Immature natural killer cell (primary cell): ENCODE data around the gene C4orf50. TPM values are rescaled to one million over a fixed set of nuclear protein-coding genes. Genes with fewer than 3 reads are reported as not detected.

ENCODE experiments used
- DNase-seq, 3 donors: peaks; one replicate each; pipeline ENCODE4 v3.0.0; 2022; ENCODE audit warnings: mixed read lengths in 1 of 3
- H3K27ac Mint-ChIP-seq, 6 donors: one replicate each; pipeline ENCODE4 v1.8.0; 2020; ENCODE audit warnings: mixed read lengths in 6 of 6, mild to moderate bottlenecking in 5 of 6, inconsistent platforms in 4 of 6, moderate library complexity in 3 of 6
- H3K27me3 Mint-ChIP-seq, 3 donors: one replicate each; pipeline ENCODE4 v1.8.0; 2020 to 2021; ENCODE audit warnings: low read depth in 3 of 3, mild to moderate bottlenecking in 3 of 3, mixed read lengths in 3 of 3, moderate library complexity in 3 of 3, inconsistent platforms in 1 of 3
- H3K36me3 Mint-ChIP-seq, 3 donors: one replicate each; pipeline ENCODE4 v1.8.0; 2020; ENCODE audit warnings: mixed read lengths in 3 of 3, inconsistent platforms in 2 of 3, mild to moderate bottlenecking in 2 of 3
- H3K4me1 Mint-ChIP-seq, 2 donors: one replicate each; pipeline ENCODE4 v1.8.0; 2020; ENCODE audit warnings: inconsistent platforms in 2 of 2, mild to moderate bottlenecking in 2 of 2, mixed read lengths in 2 of 2, moderate library complexity in 1 of 2
- H3K4me3 Mint-ChIP-seq, 5 donors: one replicate each; pipeline ENCODE4 v1.8.0; 2020; ENCODE audit warnings: mild to moderate bottlenecking in 5 of 5, mixed read lengths in 5 of 5, inconsistent platforms in 3 of 5, moderate library complexity in 3 of 5
- H3K9me3 Mint-ChIP-seq, 6 donors: one replicate each; pipeline ENCODE4 v1.8.0; 2020; ENCODE audit warnings: mild to moderate bottlenecking in 6 of 6, mixed read lengths in 6 of 6, inconsistent platforms in 4 of 6, moderate library complexity in 3 of 6
- polyA plus RNA-seq, 3 donors: library from polyadenylated mRNA; unstranded; fragments of 300-500 nt; fragmentation: Illumina TruSeq; gene quantifications; one replicate each; pipeline ENCODE4 v1.2.3, GENCODE V29; 2021

Gene C4orf50
- polyA plus RNA-seq, 3 donors from 2014 or later: 0.04 TPM; not detected in 2

DNA sequence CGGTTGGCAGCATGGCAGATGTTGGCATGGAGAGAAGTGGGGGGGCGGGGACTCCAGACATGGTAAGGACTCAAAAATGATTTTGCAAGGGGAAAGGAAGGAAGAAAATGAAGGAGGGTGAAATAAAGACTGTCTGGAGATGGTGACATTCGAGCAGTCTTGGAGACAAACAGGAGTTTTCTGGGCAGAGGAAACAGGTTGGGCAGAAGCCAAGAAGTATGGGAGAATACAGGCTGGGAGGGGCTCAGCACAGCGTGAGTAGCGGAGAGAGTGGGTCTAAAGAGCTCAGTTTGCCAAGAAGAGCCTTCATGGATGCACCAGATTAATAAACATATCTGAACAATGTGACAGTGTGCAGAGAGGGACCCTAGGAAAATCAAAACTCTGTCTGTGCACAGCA, 112.0 kb downstream of the C4orf50 start:
- peaks cover 5 to 6% (median 6%) of the 10 kb centered on the region in 3 donors for H3K27me3 Mint-ChIP-seq
- H3K9me3 Mint-ChIP-seq: peaks cover 2 to 28% (median 6%) of the 10 kb centered on the region in 6 donors
- H3K36me3 Mint-ChIP-seq: peaks cover 0 to 7% (median 0%) of the 10 kb centered on the region in 3 donors

DNA sequence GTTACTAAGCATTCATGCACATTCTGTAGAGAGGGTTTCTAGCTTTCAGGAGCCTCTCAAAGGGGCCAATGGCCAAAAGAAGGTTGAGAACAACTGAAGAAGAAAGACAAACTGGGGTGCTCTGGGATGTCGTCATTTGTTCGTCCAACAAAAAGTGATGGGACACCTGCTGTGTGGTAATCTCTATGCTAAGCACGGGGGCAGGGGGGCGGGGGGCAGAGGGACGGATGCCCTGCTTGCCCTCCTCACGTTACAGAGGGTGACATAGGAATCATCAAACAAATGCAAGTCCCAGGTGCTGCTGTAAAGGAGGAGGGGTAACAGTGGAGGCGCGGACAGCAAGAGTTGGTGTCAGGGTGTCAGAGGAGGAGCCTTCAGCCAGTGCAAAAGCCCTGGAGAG, 112.5 kb downstream of the C4orf50 start:
- Mint-ChIP-seq H3K27me3 (peaks cover 5 to 7% (median 6%) of the 10 kb centered on the region in 3 donors), H3K9me3 (peaks cover 2 to 28% (median 6%) of the 10 kb centered on the region in 6 donors), H3K27ac (no peak overlapping the region), H3K4me1 (no peaks in the 10 kb centered on the region), H3K36me3 (peaks cover 0 to 7% (median 0%) of the 10 kb centered on the region in 3 donors), H3K4me3 (no peak overlapping the region)
- no peak for DNase-seq

More for the DNA sequence above, 112.0 kb downstream of the C4orf50 start:
- H3K4me3 Mint-ChIP-seq: no peak overlapping the region
- no peak for DNase-seq
- no peaks in the 10 kb centered on the region for H3K4me1 Mint-ChIP-seq
- H3K27ac Mint-ChIP-seq: no peak overlapping the region

DNA sequence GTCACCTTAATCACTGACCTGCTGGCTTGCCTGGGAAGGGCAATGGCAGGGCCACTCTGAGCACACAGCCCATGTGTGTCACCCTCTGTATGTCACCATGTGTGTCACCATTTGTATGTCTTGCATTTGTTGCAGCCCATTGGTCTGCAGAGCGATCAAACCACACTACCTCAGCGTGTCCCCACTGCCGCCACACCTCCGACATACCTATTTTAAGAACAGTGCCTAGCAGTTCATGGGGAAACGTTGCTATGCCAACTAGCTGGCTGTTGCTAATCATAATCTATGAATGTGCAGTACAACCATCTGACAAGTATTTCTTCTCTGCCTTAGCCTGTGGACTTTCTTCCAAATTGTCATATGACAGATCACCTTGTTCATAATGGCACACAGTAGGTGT, 117.4 kb downstream of the C4orf50 start:
- H3K4me3 Mint-ChIP-seq: no peak overlapping the region
- H3K4me1 Mint-ChIP-seq: no peaks in the 10 kb centered on the region
- H3K27ac Mint-ChIP-seq: no peak overlapping the region
- H3K9me3 Mint-ChIP-seq: peaks cover 0 to 4% (median 0%) of the 10 kb centered on the region in 6 donors
- H3K27me3 Mint-ChIP-seq: peaks cover 2 to 10% (median 2%) of the 10 kb centered on the region in 3 donors
- no peak for DNase-seq
- H3K36me3 Mint-ChIP-seq: peaks cover 0 to 6% (median 0%) of the 10 kb centered on the region in 3 donors

DNA sequence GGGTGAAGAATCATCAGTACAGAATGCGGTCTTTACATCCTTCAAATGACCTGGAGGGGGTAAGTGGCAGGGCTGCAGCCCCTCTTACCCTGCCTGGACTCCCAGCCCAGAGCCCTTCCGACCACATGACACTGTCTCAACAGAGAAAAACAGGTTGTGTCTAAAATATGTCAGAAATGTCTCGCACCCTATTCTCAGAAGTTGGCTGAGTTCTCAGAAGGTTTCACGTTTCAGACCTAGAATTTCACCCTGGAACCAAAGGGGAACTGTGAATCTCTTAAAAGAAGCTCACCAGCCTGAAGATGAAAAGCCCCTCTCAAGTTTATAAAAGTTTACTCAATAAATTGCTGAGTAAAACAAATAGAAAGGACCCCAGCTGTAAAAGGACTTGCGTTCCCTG, 118.3 kb downstream of the C4orf50 start:
- no peaks in the 10 kb centered on the region for H3K4me1 Mint-ChIP-seq
- H3K4me3 Mint-ChIP-seq: no peak overlapping the region
- no peak for DNase-seq
- peaks cover 0 to 6% (median 0%) of the 10 kb centered on the region in 3 donors for H3K36me3 Mint-ChIP-seq
- peaks cover 0 to 10% (median 4%) of the 10 kb centered on the region in 3 donors for H3K27me3 Mint-ChIP-seq
- peaks cover 0 to 4% (median 0%) of the 10 kb centered on the region in 6 donors for H3K9me3 Mint-ChIP-seq
- no peak overlapping the region for H3K27ac Mint-ChIP-seq

DNA sequence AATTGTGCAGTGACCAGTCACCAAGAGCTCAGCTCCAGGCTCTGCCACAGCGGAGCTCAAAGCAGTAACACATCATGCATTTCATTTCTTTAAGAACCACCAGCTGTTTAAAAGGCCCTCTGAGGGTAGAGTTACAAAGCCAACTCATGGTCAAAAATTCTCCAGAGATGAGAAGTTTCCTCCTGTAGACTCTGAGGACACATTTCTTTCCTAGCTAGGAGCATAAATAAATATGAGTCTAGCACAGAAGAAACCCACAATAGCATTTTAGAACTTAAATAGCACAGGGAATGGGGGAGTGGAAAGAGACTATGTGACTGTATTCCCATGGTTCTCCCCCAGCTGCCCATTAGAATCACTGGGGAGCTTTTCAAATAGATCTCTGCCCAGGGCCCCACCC, 118.8 kb downstream of the C4orf50 start:
- Mint-ChIP-seq H3K27me3 (peaks cover 2 to 10% (median 7%) of the 10 kb centered on the region in 3 donors), H3K4me1 (no peaks in the 10 kb centered on the region), H3K4me3 (no peak overlapping the region), H3K9me3 (peaks cover 0 to 4% (median 0%) of the 10 kb centered on the region in 6 donors), H3K36me3 (peaks cover 0 to 6% (median 0%) of the 10 kb centered on the region in 3 donors), H3K27ac (no peak overlapping the region)
- DNase-seq: no peak

DNA sequence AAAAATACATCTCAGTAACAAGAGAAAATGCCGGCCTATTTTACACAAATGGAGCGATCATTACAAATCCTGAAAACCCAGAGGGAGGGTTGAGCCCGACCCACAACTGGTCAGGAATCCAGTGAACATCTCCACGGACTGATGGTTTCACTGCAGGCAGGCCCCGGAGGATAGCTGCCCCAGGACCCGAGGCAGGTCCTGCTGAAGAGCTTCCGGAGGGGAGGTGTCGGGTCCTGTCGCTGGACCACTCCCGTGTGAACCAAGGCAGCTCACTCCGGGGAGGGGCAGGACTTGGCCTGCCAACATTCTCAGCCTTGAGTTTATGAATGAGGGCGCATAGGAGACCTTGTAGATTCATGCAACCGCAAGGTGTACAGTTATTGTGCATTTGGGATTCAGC, 120.6 kb downstream of the C4orf50 start:
- Mint-ChIP-seq H3K36me3 (peaks cover 0 to 3% (median 0%) of the 10 kb centered on the region in 3 donors), H3K27me3 (peaks cover 10 to 16% (median 11%) of the 10 kb centered on the region in 3 donors), H3K4me3 (no peak overlapping the region), H3K27ac (no peak overlapping the region), H3K4me1 (peaks cover 3 to 5% of the 10 kb centered on the region in 2 donors), H3K9me3 (peaks cover 0 to 4% (median 0%) of the 10 kb centered on the region in 6 donors)
- no peak for DNase-seq

DNA sequence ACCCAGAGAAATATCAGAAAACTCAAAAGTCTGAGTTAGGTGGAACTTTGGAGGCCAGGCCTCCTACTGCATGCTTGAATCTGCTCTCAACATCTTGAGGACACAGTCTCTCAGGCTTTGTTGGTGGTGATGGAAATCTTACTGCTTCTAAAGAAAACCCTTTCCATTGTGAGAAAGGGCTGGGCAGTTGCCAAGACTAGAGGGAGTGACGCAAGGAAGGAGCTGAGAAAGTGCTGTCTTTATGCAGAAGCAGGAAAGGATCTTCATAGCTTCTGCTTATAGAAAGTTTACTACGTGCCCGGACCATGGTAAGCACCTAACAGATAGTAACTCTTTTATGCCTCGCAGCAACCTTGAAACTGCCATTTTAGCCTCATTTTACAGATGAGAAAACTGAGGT, 122.9 kb downstream of the C4orf50 start:
- Mint-ChIP-seq H3K27me3 (peaks cover 13 to 25% (median 22%) of the 10 kb centered on the region in 3 donors), H3K36me3 (peaks cover 0 to 3% (median 0%) of the 10 kb centered on the region in 3 donors), H3K4me3 (no peak overlapping the region), H3K27ac (no peak overlapping the region), H3K4me1 (peaks cover 5 to 9% of the 10 kb centered on the region in 2 donors), H3K9me3 (peaks cover 0 to 4% (median 0%) of the 10 kb centered on the region in 6 donors)
- no peak for DNase-seq

DNA sequence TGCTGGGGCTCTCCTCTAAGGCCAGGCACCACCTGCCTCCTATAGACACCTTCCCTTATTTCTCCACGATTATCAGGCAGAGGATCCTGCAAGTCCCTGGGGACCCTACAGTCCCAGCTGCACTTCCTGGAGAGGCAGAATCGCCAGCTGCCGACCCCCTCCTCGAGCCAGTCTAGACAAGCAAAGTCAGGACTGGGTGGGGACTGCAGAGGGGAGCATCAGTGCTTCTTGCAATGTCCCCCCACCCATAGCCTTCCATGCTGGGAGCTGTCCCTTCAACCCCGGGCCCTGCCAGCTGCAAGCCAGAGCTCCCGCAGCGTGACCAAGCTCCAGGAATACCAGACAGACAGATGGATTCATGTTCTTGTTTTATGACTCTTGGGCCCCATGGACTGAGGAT, 124.0 kb downstream of the C4orf50 start:
- peaks cover 16 to 28% (median 27%) of the 10 kb centered on the region in 3 donors for H3K27me3 Mint-ChIP-seq
- H3K27ac Mint-ChIP-seq: no peak overlapping the region
- H3K4me3 Mint-ChIP-seq: no peak overlapping the region
- peaks cover 5 to 11% of the 10 kb centered on the region in 2 donors for H3K4me1 Mint-ChIP-seq
- no peak for DNase-seq
- peaks cover 0 to 4% (median 0%) of the 10 kb centered on the region in 6 donors for H3K9me3 Mint-ChIP-seq
- peaks cover 0 to 3% (median 0%) of the 10 kb centered on the region in 3 donors for H3K36me3 Mint-ChIP-seq

DNA sequence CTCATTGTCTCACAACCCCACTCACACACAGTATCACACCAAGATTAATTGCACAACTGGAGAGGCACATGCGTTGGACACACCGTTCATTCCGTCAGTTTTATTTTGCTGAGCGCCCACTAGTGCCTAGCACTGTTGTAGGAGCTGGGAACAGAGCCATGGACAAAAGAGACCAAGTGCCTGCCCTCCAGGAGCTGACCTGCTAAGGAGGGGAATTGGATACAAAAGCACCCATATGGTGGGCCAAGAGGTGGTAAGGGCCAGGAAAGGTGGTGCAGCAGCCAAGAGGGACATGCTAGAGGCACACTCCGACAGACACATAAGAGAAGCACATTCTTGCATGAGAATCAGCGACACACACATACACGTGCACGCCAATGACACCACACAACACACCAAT, 124.6 kb downstream of the C4orf50 start:
- peak overlapping the region in 1 of 5 donors; percentile 59 for H3K4me3 Mint-ChIP-seq

DNA sequence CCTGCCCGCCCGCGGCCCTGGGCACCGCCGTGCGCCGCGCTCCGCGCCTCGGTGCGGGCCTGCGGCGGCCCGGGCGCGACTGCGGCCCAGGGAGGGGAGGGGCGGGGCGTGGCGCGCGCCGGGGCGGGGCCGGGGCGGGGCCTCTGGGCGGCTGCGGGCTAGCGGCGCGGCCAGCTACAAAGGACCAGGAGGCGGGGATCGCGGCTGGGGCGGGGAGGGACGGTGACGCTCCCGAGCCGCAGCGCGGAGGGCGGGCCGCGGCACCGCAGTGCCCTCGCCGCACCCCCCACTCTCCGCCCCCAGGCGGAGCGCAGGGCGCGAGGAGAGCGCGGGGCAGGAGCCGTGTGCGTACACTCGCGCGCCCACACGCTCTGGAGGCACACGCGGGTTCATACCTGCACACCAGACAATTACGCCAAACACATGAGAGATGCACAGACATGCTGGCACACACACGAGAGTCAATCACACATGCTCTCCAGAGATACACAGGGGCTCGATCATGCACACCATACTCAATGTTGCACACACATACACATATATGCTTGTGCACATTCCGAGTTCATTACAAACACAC, 125.1 kb downstream of the C4orf50 start, which contains the start of gene CRMP1:
Gene CRMP1 (minus strand): TSS at position 83 of the 577 bp plus-strand sequence. CDS start 117 bp downstream, outside the sequence.
- Mint-ChIP-seq H3K4me3 (peak within 1 kb of the TSS in 1 of 5 donors; percentile 59), H3K4me1 (peaks cover 5 to 11% of the 10 kb centered on the region in 2 donors), H3K27me3 (peaks cover 19 to 30% (median 30%) of the 10 kb centered on the region in 3 donors), H3K27ac (no peak within 1 kb of the TSS), H3K9me3 (peaks cover 0 to 4% (median 0%) of the 10 kb centered on the region in 6 donors), H3K36me3 (peaks cover 0 to 3% (median 0%) of the 10 kb centered on the region in 3 donors)
- DNase-seq: no peak

More for the DNA sequence above, 124.6 kb downstream of the C4orf50 start:
- H3K27ac Mint-ChIP-seq: no peak overlapping the region
- DNase-seq: no peak
- H3K9me3 Mint-ChIP-seq: peaks cover 0 to 4% (median 0%) of the 10 kb centered on the region in 6 donors
- peaks cover 0 to 3% (median 0%) of the 10 kb centered on the region in 3 donors for H3K36me3 Mint-ChIP-seq
- H3K27me3 Mint-ChIP-seq: peaks cover 19 to 30% (median 30%) of the 10 kb centered on the region in 3 donors
- H3K4me1 Mint-ChIP-seq: peaks cover 5 to 11% of the 10 kb centered on the region in 2 donors

DNA sequence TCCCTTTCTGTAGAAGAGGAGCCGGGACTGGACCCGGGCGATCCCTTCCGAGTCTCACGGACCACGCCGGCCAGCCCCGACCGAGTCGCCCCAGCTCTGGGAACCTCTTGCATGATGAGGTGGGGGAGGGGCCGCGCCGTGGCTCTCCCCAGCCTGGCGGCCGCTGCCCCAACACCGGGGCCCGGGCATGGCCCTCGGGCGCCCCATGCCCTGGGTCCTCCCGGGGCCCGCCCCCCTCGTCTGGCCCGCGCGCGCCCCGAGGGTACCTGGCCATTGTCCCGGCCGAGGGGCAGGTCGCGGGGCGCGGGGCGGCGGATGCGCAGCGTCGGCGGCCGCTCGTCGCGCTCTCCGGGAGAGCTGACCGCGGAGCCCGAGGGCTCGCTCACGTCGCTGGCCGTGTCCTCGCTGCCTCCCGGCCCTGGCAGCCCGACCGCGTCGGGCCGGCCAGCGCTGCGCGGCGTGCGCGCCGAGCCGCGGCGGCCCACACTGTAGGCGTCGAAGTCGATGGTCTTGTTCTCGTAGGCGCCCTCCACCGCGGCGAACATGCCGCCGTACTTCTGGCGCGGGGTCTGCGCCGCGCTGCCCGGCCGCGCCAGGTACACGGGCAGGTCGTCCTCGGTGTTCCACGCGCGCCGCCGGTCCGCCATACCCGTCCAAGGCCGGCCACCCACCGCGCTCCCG, 125.8 kb downstream of the C4orf50 start:
- DNase-seq: no peak
- Mint-ChIP-seq H3K4me1 (peaks cover 5 to 11% of the 10 kb centered on the region in 2 donors), H3K4me3 (no peak overlapping the region), H3K36me3 (peaks cover 0 to 3% (median 0%) of the 10 kb centered on the region in 3 donors), H3K27ac (no peak overlapping the region), H3K27me3 (peaks cover 19 to 30% (median 30%) of the 10 kb centered on the region in 3 donors), H3K9me3 (peaks cover 0 to 4% (median 0%) of the 10 kb centered on the region in 6 donors)

DNA sequence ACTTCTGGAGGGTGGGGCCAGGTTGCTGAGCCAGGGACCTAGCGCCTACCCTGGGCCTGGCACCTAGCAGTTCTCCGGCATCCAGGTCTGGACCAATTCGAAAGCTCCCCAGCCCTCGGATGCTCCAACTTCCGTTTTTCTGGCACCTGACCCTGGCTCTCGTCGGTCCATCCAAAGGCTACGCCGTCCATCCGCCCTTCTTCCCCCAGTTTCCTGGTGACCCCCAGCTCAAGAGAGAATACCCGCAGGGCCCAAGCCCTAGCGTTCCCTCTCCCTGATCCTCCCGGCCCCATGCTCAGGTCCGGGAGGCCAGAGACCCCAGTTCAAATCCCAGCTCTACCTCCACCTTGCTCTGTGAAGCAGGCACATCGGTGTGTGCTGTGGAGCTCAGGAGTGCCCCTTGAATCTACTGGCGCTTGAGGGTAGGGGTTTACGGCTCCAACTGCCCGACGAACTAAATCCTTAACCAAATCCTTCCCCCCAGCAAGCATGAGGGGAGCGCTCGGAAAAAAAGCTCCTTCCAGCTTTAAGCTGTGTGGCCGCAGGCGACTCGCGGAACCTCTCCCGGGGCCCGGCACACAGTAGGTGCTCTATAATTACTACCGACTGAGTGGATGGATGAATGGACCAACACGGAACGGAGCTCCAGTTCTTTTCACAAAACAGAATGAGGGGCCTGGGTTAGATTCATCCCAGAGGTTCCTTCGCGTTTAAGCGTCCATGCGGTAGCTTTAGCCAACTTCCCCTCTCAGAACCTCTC, 126.5 kb downstream of the C4orf50 start:
- Mint-ChIP-seq H3K36me3 (peaks cover 0 to under 1% (median 0%) of the 10 kb centered on the region in 3 donors), H3K27me3 (peaks cover 18 to 33% (median 30%) of the 10 kb centered on the region in 3 donors), H3K4me1 (peaks cover 5 to 11% of the 10 kb centered on the region in 2 donors)

DNA sequence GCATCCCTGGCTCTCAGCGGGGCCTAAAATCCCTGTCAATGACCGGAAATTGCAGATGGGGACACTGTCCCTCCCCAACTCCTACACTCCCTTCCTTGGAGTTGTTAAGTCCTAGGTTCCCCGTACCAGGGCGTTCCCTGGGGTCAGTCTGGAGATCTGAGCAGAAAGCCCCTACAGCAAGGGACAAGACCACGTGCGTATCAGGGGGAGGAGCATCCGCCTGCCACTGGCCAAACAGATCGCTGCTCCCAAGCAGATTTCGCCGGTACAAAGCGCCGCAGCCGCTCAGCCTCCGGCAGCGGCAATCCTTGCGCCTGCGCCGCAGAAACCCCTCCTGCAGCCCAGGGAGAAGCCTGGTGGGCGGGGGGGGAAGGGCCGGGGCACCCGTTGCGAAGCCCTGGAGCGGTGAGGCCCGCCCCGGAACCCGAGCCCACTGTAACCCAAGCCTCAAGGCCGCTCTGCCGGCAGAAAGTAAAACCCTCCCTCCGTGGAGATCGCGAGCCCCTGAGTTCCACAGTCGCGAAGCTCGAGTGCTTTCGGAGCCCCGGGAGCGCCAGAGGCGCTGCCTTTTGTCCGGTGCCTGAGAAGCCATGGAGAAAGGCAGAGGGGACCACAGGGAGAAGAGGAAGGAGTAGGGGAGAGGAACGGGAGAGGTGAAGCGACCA, 128.0 kb downstream of the C4orf50 start:
- Mint-ChIP-seq H3K9me3 (peaks cover 0 to 3% (median 0%) of the 10 kb centered on the region in 6 donors), H3K4me1 (peaks cover 5 to 11% of the 10 kb centered on the region in 2 donors)

More for the DNA sequence above, 126.5 kb downstream of the C4orf50 start:
- H3K9me3 Mint-ChIP-seq: peaks cover 0 to 3% (median 0%) of the 10 kb centered on the region in 6 donors
- no peak overlapping the region for H3K27ac Mint-ChIP-seq
- DNase-seq: no peak
- H3K4me3 Mint-ChIP-seq: no peak overlapping the region

More for the DNA sequence above, 128.0 kb downstream of the C4orf50 start:
- no peak overlapping the region for H3K27ac Mint-ChIP-seq
- no peak for DNase-seq
- no peaks in the 10 kb centered on the region for H3K36me3 Mint-ChIP-seq
- H3K27me3 Mint-ChIP-seq: peaks cover 18 to 37% (median 32%) of the 10 kb centered on the region in 3 donors
- peak overlapping the region in 1 of 5 donors; percentile 33 for H3K4me3 Mint-ChIP-seq
